A549 (cell line): Measurements from ENCODE around the gene SOS2.

Source experiments
- EP300 ChIP-seq, 2 experiments: fragments of >200 bp; sonication (Bioruptor Twin); formaldehyde crosslinking; IDR thresholded peaks; 2 replicates in 1 of 2; 3 replicates in 1 of 2; pipeline ENCODE4 v1.6.1; 2016 to 2017
- NR3C1 ChIP-seq: fragments of >200 bp; sonication (Bioruptor Twin); formaldehyde crosslinking; IDR thresholded peaks from 3 replicates; pipeline ENCODE4 v1.6.1; 2017
- POLR2A ChIP-seq: IDR thresholded peaks from 2 replicates; pipeline ENCODE4 v1.6.1; 2012; ENCODE audit warnings: mild to moderate bottlenecking, low read length
- RCOR1 ChIP-seq: fragments of 150-350 bp; IDR thresholded peaks from 2 replicates; pipeline ENCODE4 v1.6.1; 2014; ENCODE audit warnings: antibody characterized with exemption, low read length, low read depth
- SREBF2 ChIP-seq: fragments of 450-650 bp; IDR thresholded peaks from 2 replicates; pipeline ENCODE4 v1.6.1; 2014; ENCODE audit warnings: mild to moderate bottlenecking, moderate library complexity
- TF ChIP-seq, protein P1 (sequence below): fragments of 450-650 bp; IDR thresholded peaks from 2 replicates; pipeline ENCODE4 v1.6.1; 2014; ENCODE audit warnings: antibody characterized with exemption
- TF ChIP-seq, protein P2 (sequence below): fragments of >200 bp; sonication (Bioruptor Twin); formaldehyde crosslinking; IDR thresholded peaks from 3 replicates; pipeline ENCODE4 v1.5.1; 2016

DNA sequence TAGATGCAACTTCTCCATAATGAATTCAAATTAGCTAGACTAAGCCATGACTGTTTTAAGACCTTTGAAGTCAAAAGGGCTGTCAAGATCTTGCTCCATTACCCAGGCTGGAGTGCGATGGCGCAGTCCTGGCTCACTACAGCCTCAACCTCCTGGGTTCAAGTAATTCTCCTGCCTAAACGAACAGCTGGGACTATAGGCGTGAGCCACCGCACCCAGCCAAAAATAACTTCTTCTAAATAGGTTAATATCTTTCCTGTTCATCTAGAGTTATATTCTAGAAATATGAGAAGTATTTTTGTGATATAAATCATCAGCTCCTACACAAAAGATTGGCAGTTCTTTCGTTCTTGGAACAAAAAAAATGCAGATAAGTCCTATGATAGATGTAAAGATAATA lies 39.6 kb upstream of the SOS2 start:
- TF ChIP-seq, protein P1, sequence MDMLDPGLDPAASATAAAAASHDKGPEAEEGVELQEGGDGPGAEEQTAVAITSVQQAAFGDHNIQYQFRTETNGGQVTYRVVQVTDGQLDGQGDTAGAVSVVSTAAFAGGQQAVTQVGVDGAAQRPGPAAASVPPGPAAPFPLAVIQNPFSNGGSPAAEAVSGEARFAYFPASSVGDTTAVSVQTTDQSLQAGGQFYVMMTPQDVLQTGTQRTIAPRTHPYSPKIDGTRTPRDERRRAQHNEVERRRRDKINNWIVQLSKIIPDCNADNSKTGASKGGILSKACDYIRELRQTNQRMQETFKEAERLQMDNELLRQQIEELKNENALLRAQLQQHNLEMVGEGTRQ: no peak
- TF ChIP-seq, protein P2, sequence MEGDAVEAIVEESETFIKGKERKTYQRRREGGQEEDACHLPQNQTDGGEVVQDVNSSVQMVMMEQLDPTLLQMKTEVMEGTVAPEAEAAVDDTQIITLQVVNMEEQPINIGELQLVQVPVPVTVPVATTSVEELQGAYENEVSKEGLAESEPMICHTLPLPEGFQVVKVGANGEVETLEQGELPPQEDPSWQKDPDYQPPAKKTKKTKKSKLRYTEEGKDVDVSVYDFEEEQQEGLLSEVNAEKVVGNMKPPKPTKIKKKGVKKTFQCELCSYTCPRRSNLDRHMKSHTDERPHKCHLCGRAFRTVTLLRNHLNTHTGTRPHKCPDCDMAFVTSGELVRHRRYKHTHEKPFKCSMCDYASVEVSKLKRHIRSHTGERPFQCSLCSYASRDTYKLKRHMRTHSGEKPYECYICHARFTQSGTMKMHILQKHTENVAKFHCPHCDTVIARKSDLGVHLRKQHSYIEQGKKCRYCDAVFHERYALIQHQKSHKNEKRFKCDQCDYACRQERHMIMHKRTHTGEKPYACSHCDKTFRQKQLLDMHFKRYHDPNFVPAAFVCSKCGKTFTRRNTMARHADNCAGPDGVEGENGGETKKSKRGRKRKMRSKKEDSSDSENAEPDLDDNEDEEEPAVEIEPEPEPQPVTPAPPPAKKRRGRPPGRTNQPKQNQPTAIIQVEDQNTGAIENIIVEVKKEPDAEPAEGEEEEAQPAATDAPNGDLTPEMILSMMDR: no peak
- TF ChIP-seq EP300 (IDR thresholded peaks at IDR 0.05) (no peak), POLR2A (no peak), NR3C1 (no peak), SREBF2 (no peak), RCOR1 (no peak)
